Liver (tissue), 9 donors: ENCODE data around the gene MADCAM1. TPM values are rescaled to one million over a fixed set of nuclear protein-coding genes. Genes with fewer than 3 reads are reported as not detected.

Source experiments
- DNase-seq: peaks from one replicate; pipeline ENCODE4 v3.0.0-alpha.2; 2017; ENCODE audit warnings: low spot score
- H3K27ac ChIP-seq, 2 donors: one replicate each; pipeline ENCODE4 v1.7.0; 2013; ENCODE audit warnings: inconsistent platforms in 2 of 2, low read length in 2 of 2, control low read depth in 1 of 2, low read depth in 1 of 2, mild to moderate bottlenecking in 1 of 2
- H3K27me3 ChIP-seq, 4 donors: one replicate each; pipeline versions ENCODE4 v1.6.1 to v1.7.0; 2013; ENCODE audit warnings: low read length in 3 of 4, inconsistent platforms in 1 of 4, mild to moderate bottlenecking in 1 of 4, moderate library complexity in 1 of 4; ENCODE audit not compliant: control insufficient read depth in 4 of 4, insufficient read depth in 4 of 4
- H3K36me3 ChIP-seq, 4 donors: one replicate each; pipeline versions ENCODE4 v1.6.1 to v1.7.0; 2013; ENCODE audit warnings: low read length in 3 of 4, mild to moderate bottlenecking in 3 of 4, low read depth in 1 of 4, moderate library complexity in 1 of 4; ENCODE audit not compliant: control insufficient read depth in 4 of 4, insufficient read depth in 3 of 4
- H3K4me1 ChIP-seq, 4 donors: one replicate each; pipeline versions ENCODE4 v1.6.1 to v1.7.0; 2013; ENCODE audit warnings: low read length in 3 of 4, mild to moderate bottlenecking in 3 of 4, moderate library complexity in 1 of 4; ENCODE audit not compliant: control insufficient read depth in 4 of 4, insufficient read depth in 4 of 4
- H3K4me3 ChIP-seq, 3 donors: one replicate each; pipeline versions ENCODE4 v1.6.1 to v1.7.0; 2013; ENCODE audit warnings: low read length in 3 of 3, control low read depth in 1 of 3, low read depth in 1 of 3, mild to moderate bottlenecking in 1 of 3
- H3K9ac ChIP-seq, 2 donors: one replicate each; pipeline ENCODE4 v1.7.0; 2013; ENCODE audit warnings: low read length in 2 of 2, mild to moderate bottlenecking in 2 of 2, moderate library complexity in 2 of 2, control low read depth in 1 of 2, low read depth in 1 of 2
- H3K9me3 ChIP-seq, 4 donors: one replicate each; pipeline versions ENCODE4 v1.6.1 to v1.7.0; 2013; ENCODE audit warnings: low read length in 3 of 4; ENCODE audit not compliant: control insufficient read depth in 4 of 4
- ATF3 ChIP-seq: IDR thresholded peaks from 2 replicates; pipeline ENCODE4 v1.6.1; 2016; ENCODE audit warnings: antibody characterized with exemption
- CTCF ChIP-seq: fragments of 150-350 bp; IDR thresholded peaks from 2 replicates; pipeline ENCODE4 v1.5.1; 2017; ENCODE audit warnings: improper control_type of control experiment, low read depth, low read length; ENCODE audit not compliant: missing input control
- EGR1 ChIP-seq, 2 donors: IDR thresholded peaks; 2 replicates each; pipeline ENCODE4 v1.6.1; 2016 to 2018; ENCODE audit warnings: antibody characterized with exemption in 2 of 2, low read depth in 2 of 2
- FOXA1 ChIP-seq: IDR thresholded peaks from 2 replicates; pipeline ENCODE4 v1.6.1; 2016; ENCODE audit warnings: antibody characterized with exemption
- FOXA2 ChIP-seq: IDR thresholded peaks from 2 replicates; pipeline ENCODE4 v1.6.1; 2016; ENCODE audit warnings: antibody characterized with exemption
- GABPA ChIP-seq, 2 donors: IDR thresholded peaks in 1 of 2; conservative IDR thresholded peaks in 1 of 2; 2 replicates each; pipeline ENCODE4 v1.6.1; 2016; ENCODE audit warnings: antibody characterized with exemption in 2 of 2, mild to moderate bottlenecking in 1 of 2, moderate library complexity in 1 of 2
- HNF4A ChIP-seq, 2 donors: conservative IDR thresholded peaks; 2 replicates each; pipeline ENCODE4 v1.6.1; 2016; ENCODE audit warnings: antibody characterized with exemption in 2 of 2, mild to moderate bottlenecking in 2 of 2
- HNF4G ChIP-seq: IDR thresholded peaks from 2 replicates; pipeline ENCODE4 v1.6.1; 2016; ENCODE audit warnings: antibody characterized with exemption
- JUND ChIP-seq, 2 donors: IDR thresholded peaks; 2 replicates each; pipeline ENCODE4 v1.6.1; 2016; ENCODE audit warnings: antibody characterized with exemption in 2 of 2
- MAX ChIP-seq: IDR thresholded peaks from 2 replicates; pipeline ENCODE4 v1.6.1; 2016; ENCODE audit warnings: antibody characterized with exemption
- NR2F2 ChIP-seq: IDR thresholded peaks from 2 replicates; pipeline ENCODE4 v1.6.1; 2016; ENCODE audit warnings: antibody characterized with exemption
- RAD21 ChIP-seq, 2 donors: IDR thresholded peaks; 2 replicates each; pipeline ENCODE4 v1.6.1; 2016; ENCODE audit warnings: antibody characterized with exemption in 2 of 2, mild to moderate bottlenecking in 2 of 2
- REST ChIP-seq: IDR thresholded peaks from 2 replicates; pipeline ENCODE4 v1.6.1; 2016; ENCODE audit warnings: antibody characterized with exemption, mild to moderate bottlenecking
- RXRA ChIP-seq, 2 donors: IDR thresholded peaks; 2 replicates each; pipeline ENCODE4 v1.6.1; 2017 to 2018; ENCODE audit warnings: antibody characterized with exemption in 2 of 2, mild to moderate bottlenecking in 1 of 2
- SP1 ChIP-seq: IDR thresholded peaks from 2 replicates; pipeline ENCODE4 v1.6.1; 2018; ENCODE audit warnings: antibody characterized with exemption, mild to moderate bottlenecking
- TAF1 ChIP-seq: conservative IDR thresholded peaks from 2 replicates; pipeline ENCODE4 v1.6.1; 2016; ENCODE audit warnings: antibody characterized with exemption, mild to moderate bottlenecking
- YY1 ChIP-seq: IDR thresholded peaks from 2 replicates; pipeline ENCODE4 v1.6.1; 2016; ENCODE audit warnings: antibody characterized with exemption, mild to moderate bottlenecking
- ZBTB33 ChIP-seq: IDR thresholded peaks from 2 replicates; pipeline ENCODE4 v1.6.1; 2016; ENCODE audit warnings: antibody characterized with exemption
- WGBS: extraction: QIAGEN DNeasy Blood & Tissue Kit; methylation state at CpG from one replicate; pipeline ENCODE4 v1.1.7; 2013; 5-methylcytosine and 5-hydroxymethylcytosine counted together
- polyA plus RNA-seq, 2 donors: library from polyadenylated mRNA; stranded (reverse) in 1 of 2; unstranded in 1 of 2; fragments of 200-250 nt in 1 of 2; fragments of >200 nt in 1 of 2; fragmentation: Nextera tagmentation in 1 of 2; extraction: Ambion mirVana in 1 of 2; gene quantifications; one replicate each; pipeline versions ENCODE4 v1.2.1 to v1.2.3, GENCODE V29; 2013 to 2015
- total RNA-seq, 2 donors: library from RNA; depleted of rRNA; stranded (reverse); fragments of >200 nt; gene quantifications; one replicate each; pipeline ENCODE4 v1.2.3, GENCODE V29; 2014
- donor health status: healthy.
- donor health status: healthy.
- donor health status: healthy.
- donor health status: healthy.
- donor health status: healthy.

Gene MADCAM1
- total and polyA plus RNA-seq, 4 donors, result 0.17 to 0.32 (median 0.24) TPM

GRCh38 chr19:482186-483041 lies 13.9 kb upstream of the MADCAM1 start:
- no peak for DNase-seq
- 47% methylated on average over 20 of the region's 20 CpGs for WGBS
- Histone ChIP-seq H3K27me3 (no peaks in the 10 kb centered on the region), H3K27ac (no peak overlapping the region), H3K36me3 (no peaks in the 10 kb centered on the region), H3K4me1 (peaks cover 0 to 4% (median 4%) of the 10 kb centered on the region in 4 donors), H3K9me3 (no peaks in the 10 kb centered on the region), H3K4me3 (no peak overlapping the region), H3K9ac (no peak overlapping the region)
- TF ChIP-seq JUND (IDR thresholded peaks at IDR 0.05), result no peak
- peak; percentile 21 for TF ChIP-seq REST
- TF ChIP-seq HNF4A (conservative IDR thresholded peaks at IDR 0.05), result peak in 1 of 2 donors; percentile 55
- TF ChIP-seq TAF1, result no peak

- Histone ChIP-seq H3K4me3 (no peak overlapping the region), H3K27me3 (no peaks in the 10 kb centered on the region), H3K36me3 (no peaks in the 10 kb centered on the region), H3K9me3 (no peaks in the 10 kb centered on the region), H3K4me1 (peaks cover 0 to 8% (median 5%) of the 10 kb centered on the region in 4 donors), H3K27ac (no peak overlapping the region), H3K9ac (no peak overlapping the region)
- WGBS, result 50% methylated on average over 21 of the region's 21 CpGs
- DNase-seq, result no peak
- no peak for TF ChIP-seq FOXA2
- TF ChIP-seq CTCF, result no peak
- no peak for TF ChIP-seq FOXA1
- TF ChIP-seq HNF4A (conservative IDR thresholded peaks at IDR 0.05), result no peak
- TF ChIP-seq EGR1 (IDR thresholded peaks at IDR 0.05; ENCODE audit: low read depth in 2 of 2), result no peak
- TF ChIP-seq ZBTB33, result no peak
- TF ChIP-seq ATF3, result no peak
- no peak for TF ChIP-seq RXRA (IDR thresholded peaks at IDR 0.05)
- TF ChIP-seq TAF1, result no peak
- TF ChIP-seq JUND (IDR thresholded peaks at IDR 0.05), result no peak
- no peak for TF ChIP-seq RAD21 (IDR thresholded peaks at IDR 0.05)
- TF ChIP-seq GABPA (IDR thresholded peaks at IDR 0.05 in 1 of 2, conservative IDR thresholded peaks at IDR 0.05 in 1 of 2), result no peak
- no peak for TF ChIP-seq HNF4G
- TF ChIP-seq YY1, result no peak
- no peak for TF ChIP-seq NR2F2
- TF ChIP-seq SP1, result no peak
- no peak for TF ChIP-seq REST
- TF ChIP-seq MAX, result no peak
Observed at GRCh38 chr19:483332-484072, 12.8 kb upstream of the MADCAM1 start.
